OCI-LY1 (cell line): Measurements from ENCODE around the gene LIMK2.

Experiments used
- H2AFZ ChIP-seq: fragments of 200-600 bp; sonication (generic), shearing (Covaris generic); 2 replicates; pipeline ENCODE4 v1.6.0; 2014; ENCODE audit warnings: antibody characterized with exemption, mild to moderate bottlenecking, low read length
- H3F3A ChIP-seq: fragments of 200-600 bp; sonication (generic), shearing (Covaris generic); 2 replicates; pipeline ENCODE4 v1.6.0; 2014; ENCODE audit warnings: mild to moderate bottlenecking, antibody characterized with exemption, low read length, moderate library complexity; ENCODE audit not compliant: insufficient read depth
- H3K27ac ChIP-seq: fragments of 200-600 bp; sonication (generic); 2 replicates; pipeline ENCODE4 v1.5.1; 2014; ENCODE audit warnings: low read length, mixed run types, mild to moderate bottlenecking, low read depth; ENCODE audit not compliant: poor library complexity, severe bottlenecking
- H3K27me3 ChIP-seq: fragments of 200-600 bp; sonication (generic); 2 replicates; pipeline ENCODE4 v1.6.0; 2014; ENCODE audit warnings: antibody characterized with exemption, mild to moderate bottlenecking, low read length, moderate library complexity; ENCODE audit not compliant: insufficient read depth
- H3K36me3 ChIP-seq: fragments of 200-600 bp; sonication (generic); 2 replicates; pipeline ENCODE4 v1.6.1; 2014; ENCODE audit warnings: mild to moderate bottlenecking, antibody characterized with exemption, low read length, moderate library complexity, mixed read lengths; ENCODE audit not compliant: insufficient read depth
- H3K4me1 ChIP-seq: fragments of 200-600 bp; sonication (generic); 2 replicates; pipeline ENCODE4 v1.5.1; 2014; ENCODE audit warnings: mild to moderate bottlenecking, low read length, moderate library complexity; ENCODE audit not compliant: insufficient read depth, severe bottlenecking
- H3K4me2 ChIP-seq: fragments of 200-600 bp; sonication (generic), shearing (Covaris generic); 2 replicates; pipeline ENCODE4 v1.6.1; 2014; ENCODE audit warnings: low read length
- H3K4me3 ChIP-seq: fragments of 200-600 bp; sonication (generic); 2 replicates; pipeline ENCODE4 v1.5.1; 2014; ENCODE audit warnings: low read length, low read depth, mild to moderate bottlenecking, mixed read lengths; ENCODE audit not compliant: poor library complexity, severe bottlenecking
- H3K79me2 ChIP-seq: fragments of 200-600 bp; shearing (Covaris generic); 2 replicates; pipeline ENCODE4 v1.6.1; 2016; ENCODE audit warnings: mixed run types, low read length, mixed read lengths; ENCODE audit not compliant: insufficient read depth
- H3K9ac ChIP-seq: fragments of 200-600 bp; sonication (generic), shearing (Covaris generic); 2 replicates; pipeline ENCODE4 v1.6.1; 2014; ENCODE audit warnings: mild to moderate bottlenecking, low read length, mixed read lengths
- H3K9me2 ChIP-seq: fragments of 200-600 bp; sonication (generic), shearing (Covaris generic); 2 replicates; pipeline ENCODE4 v1.6.1; 2014; ENCODE audit warnings: low read depth, mild to moderate bottlenecking, low read length, mixed read lengths
- H3K9me3 ChIP-seq: fragments of 200-600 bp; shearing (Covaris generic); 2 replicates; pipeline ENCODE4 v1.6.1; 2014; ENCODE audit warnings: low read length, mixed read lengths
- H4K20me1 ChIP-seq: fragments of 200-600 bp; sonication (generic), shearing (Covaris generic); 2 replicates; pipeline ENCODE4 v1.6.0; 2016; ENCODE audit warnings: mild to moderate bottlenecking, low read length; ENCODE audit not compliant: insufficient read depth
- CTCF ChIP-seq: fragments of 200-600 bp; sonication (generic), shearing (Covaris generic); IDR thresholded peaks from 2 replicates; pipeline ENCODE4 v1.5.1; 2017; ENCODE audit warnings: mild to moderate bottlenecking, antibody characterized with exemption, low read length, moderate library complexity, mixed read lengths
- EZH2 ChIP-seq: fragments of 200-600 bp; sonication (generic), shearing (Covaris generic); IDR thresholded peaks from 2 replicates; pipeline ENCODE4 v1.8.0; 2017; ENCODE audit warnings: borderline replicate concordance, mixed run types, mild to moderate bottlenecking, antibody characterized with exemption, low read length, moderate library complexity, mixed read lengths

LIMK2 gene

DNA sequence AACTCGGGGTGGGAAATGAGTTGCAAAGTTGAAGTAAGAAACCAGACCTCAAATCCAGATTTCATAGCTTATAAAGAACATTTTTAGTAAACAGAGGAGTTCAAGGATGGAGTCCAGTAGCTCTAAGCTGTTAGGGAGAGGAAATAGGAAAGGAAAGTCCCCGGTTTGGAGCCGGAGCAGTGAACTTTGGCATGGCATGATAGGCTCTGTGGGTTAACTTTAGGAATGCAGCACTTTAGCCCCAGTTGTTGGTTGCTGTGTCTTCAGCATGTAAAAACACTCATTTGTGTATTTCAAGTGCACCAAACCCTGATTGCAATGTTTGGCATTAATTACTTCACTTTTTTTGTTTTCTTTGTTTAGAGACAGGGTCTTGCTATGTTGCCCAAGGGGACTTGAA, 88.8 kb downstream of the LIMK2 start:
- no peak overlapping the region for H2AFZ ChIP-seq
- no peaks in the 10 kb centered on the region for H3K9me2 ChIP-seq
- no peak overlapping the region for H3K27ac ChIP-seq
- peaks cover 13% of the 10 kb centered on the region; the same call in 1 of the 2 replicates for H3K36me3 ChIP-seq
- no peaks in the 10 kb centered on the region for H3K79me2 ChIP-seq
- H3K4me3 ChIP-seq = no peak overlapping the region
- no peak for TF ChIP-seq CTCF
- no peaks in the 10 kb centered on the region for H3K27me3 ChIP-seq
- no peaks in the 10 kb centered on the region for H4K20me1 ChIP-seq
- H3K4me2 ChIP-seq = no peak overlapping the region
- no peak overlapping the region for H3K9ac ChIP-seq
- H3K4me1 ChIP-seq = peaks cover 27% of the 10 kb centered on the region
- H3K9me3 ChIP-seq = no peaks in the 10 kb centered on the region
- no peaks in the 10 kb centered on the region for H3F3A ChIP-seq

DNA sequence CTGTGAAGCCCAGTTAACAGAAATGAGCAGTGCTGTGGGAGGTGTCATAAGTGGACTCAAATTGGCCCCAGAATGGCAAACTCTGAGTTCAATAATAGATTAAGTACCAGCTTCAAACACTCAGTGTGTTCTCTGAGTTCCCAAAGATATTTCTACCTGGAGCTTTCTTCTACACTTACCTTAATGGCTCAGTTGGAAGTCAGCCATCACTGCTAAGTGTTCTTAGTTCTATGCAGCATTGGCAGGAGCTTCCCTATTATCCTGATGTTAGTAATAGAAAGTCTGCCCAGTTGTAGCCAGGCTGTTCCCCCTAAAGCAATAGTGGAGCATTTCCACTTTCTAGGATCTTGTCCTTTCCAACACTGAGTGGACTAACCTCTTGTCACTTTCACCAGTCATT, 89.9 kb downstream of the LIMK2 start:
- Histone ChIP-seq H3K27me3 (no peaks in the 10 kb centered on the region), H2AFZ (no peak overlapping the region), H3K9me3 (no peaks in the 10 kb centered on the region), H3K4me1 (peaks cover 26% of the 10 kb centered on the region), H3K4me2 (no peak overlapping the region), H3F3A (no peaks in the 10 kb centered on the region), H4K20me1 (no peaks in the 10 kb centered on the region), H3K79me2 (no peaks in the 10 kb centered on the region), H3K36me3 (peaks cover 17% of the 10 kb centered on the region; the same call in 1 of the 2 replicates), H3K9ac (no peak overlapping the region), H3K4me3 (no peak overlapping the region), H3K27ac (no peak overlapping the region), H3K9me2 (no peaks in the 10 kb centered on the region)
- TF ChIP-seq EZH2 (no peak), CTCF (no peak)

DNA sequence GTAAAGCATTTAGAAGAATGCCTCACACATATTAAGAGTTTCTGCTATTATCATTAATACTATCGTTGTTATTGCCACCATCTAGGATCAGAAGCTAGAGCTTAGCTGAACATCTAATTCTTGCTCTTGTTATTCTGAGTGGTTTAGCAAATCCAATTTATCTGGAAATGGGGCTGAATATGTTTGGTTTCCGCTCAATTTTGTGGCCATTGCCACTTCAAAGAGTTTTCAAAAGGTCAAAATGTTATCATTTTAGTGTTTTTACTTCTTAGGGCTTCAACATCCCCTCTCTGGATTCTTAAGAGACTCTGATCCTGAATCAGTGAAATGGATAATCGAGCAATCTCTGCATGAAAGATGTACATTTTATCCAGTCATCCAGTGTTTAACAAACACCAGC, 90.4 kb downstream of the LIMK2 start:
- H3K27me3 ChIP-seq = no peaks in the 10 kb centered on the region
- no peaks in the 10 kb centered on the region for H3K79me2 ChIP-seq
- H3K9me2 ChIP-seq = no peaks in the 10 kb centered on the region
- no peaks in the 10 kb centered on the region for H3K9me3 ChIP-seq
- no peak for TF ChIP-seq EZH2
- TF ChIP-seq CTCF = no peak
- H4K20me1 ChIP-seq = no peaks in the 10 kb centered on the region
- H3F3A ChIP-seq = no peaks in the 10 kb centered on the region
- H2AFZ ChIP-seq = no peak overlapping the region
- H3K4me1 ChIP-seq = peaks cover 26% of the 10 kb centered on the region
- no peak overlapping the region for H3K4me2 ChIP-seq
- no peak overlapping the region for H3K9ac ChIP-seq
- peaks cover 17% of the 10 kb centered on the region; the same call in 1 of the 2 replicates for H3K36me3 ChIP-seq
- H3K4me3 ChIP-seq = no peak overlapping the region
- H3K27ac ChIP-seq = no peak overlapping the region
